GM19238 (cell line): ENCODE results near the gene GUCY2D.

Experiments
- DNase-seq: peaks from one replicate; pipeline ENCODE4 v3.0.0; 2011; ENCODE audit warnings: low spot score; ENCODE audit not compliant: insufficient read length

Gene GUCY2D

GRCh38 chr17:7992516-7992915, 9.9 kb upstream of the GUCY2D start:
- DNase-seq: no peak

GRCh38 chr17:7992924-7993323, 9.5 kb upstream of the GUCY2D start:
- no peak for DNase-seq

GRCh38 chr17:7993972-7994589, 8.3 kb upstream of the GUCY2D start:
- DNase-seq: no peak

DNA sequence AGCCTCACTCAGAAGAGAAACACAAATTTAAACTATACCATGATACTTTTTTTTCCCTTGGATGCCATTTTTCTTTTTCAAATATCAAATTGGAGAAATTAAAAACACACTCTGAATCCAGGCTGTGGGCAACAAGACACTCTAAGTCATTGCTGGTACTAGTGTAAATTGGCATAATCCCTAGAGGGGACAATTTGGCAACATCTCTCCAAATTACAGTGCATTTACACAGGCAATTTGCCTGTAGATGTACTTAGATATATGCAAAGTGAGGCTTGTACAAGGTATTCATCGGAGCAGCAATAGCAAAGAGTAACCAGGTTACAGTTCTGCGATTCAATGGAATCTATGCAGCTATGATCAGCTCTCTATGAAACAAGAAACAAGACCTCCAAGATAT, 6.7 kb upstream of the GUCY2D start:
- DNase-seq: no peak

DNA sequence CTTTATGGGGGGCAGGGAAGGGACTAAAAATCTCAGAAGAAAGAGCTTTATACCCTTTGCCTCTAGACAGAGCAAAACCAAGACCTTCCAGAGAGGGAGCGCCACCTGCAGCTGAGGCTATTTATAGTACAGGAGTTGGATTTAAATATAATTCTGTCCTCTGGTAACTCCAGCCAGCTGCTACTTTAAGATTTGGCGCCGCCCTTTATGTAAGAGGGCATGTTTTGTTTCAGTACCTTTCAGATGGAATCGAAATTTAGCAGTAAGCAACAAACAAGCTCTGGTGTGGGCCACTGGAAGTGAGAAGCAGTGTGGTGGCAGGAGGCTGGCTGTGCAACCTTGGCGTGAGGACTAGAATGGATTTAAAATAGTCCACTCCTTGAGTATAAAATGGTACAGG, 5.2 kb upstream of the GUCY2D start:
- no peak for DNase-seq

DNA sequence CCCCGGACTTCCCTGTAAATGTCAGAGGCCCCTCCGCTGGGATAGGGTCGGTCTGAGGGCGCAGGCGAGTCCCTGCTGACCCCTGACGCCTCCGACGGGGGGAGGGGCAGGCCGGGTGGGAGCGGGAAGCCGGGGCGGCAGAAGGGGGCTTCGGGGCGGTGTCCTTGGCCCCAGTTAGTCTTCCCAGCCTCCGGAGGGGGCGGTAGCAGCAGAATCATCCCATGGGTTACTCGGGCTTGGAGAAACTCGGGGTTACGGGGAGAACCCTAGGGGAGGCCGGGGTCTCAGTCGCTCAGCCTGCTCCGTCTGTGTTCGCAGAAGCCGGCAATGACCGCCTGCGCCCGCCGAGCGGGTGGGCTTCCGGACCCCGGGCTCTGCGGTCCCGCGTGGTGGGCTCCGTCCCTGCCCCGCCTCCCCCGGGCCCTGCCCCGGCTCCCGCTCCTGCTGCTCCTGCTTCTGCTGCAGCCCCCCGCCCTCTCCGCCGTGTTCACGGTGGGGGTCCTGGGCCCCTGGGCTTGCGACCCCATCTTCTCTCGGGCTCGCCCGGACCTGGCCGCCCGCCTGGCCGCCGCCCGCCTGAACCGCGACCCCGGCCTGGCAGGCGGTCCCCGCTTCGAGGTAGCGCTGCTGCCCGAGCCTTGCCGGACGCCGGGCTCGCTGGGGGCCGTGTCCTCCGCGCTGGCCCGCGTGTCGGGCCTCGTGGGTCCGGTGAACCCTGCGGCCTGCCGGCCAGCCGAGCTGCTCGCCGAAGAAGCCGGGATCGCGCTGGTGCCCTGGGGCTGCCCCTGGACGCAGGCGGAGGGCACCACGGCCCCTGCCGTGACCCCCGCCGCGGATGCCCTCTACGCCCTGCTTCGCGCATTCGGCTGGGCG, 542 bp downstream of the GUCY2D start:
- no peak for DNase-seq

DNA sequence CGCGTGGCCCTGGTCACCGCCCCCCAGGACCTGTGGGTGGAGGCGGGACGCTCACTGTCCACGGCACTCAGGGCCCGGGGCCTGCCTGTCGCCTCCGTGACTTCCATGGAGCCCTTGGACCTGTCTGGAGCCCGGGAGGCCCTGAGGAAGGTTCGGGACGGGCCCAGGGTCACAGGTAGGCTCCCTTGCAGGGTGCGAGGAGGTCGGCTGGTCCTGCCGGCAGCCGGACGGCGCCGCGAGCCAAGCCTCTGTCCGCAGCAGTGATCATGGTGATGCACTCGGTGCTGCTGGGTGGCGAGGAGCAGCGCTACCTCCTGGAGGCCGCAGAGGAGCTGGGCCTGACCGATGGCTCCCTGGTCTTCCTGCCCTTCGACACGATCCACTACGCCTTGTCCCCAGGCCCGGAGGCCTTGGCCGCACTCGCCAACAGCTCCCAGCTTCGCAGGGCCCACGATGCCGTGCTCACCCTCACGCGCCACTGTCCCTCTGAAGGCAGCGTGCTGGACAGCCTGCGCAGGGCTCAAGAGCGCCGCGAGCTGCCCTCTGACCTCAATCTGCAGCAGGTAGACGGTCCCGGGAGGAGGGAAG, 1.3 kb downstream of the GUCY2D start:
- DNase-seq: no peak

GRCh38 chr17:8004899-8005298, 2.5 kb downstream of the GUCY2D start:
- DNase-seq: no peak

- DNase-seq: no peak
Measured at GRCh38 chr17:8005357-8005756, 2.9 kb downstream of the GUCY2D start.

DNA sequence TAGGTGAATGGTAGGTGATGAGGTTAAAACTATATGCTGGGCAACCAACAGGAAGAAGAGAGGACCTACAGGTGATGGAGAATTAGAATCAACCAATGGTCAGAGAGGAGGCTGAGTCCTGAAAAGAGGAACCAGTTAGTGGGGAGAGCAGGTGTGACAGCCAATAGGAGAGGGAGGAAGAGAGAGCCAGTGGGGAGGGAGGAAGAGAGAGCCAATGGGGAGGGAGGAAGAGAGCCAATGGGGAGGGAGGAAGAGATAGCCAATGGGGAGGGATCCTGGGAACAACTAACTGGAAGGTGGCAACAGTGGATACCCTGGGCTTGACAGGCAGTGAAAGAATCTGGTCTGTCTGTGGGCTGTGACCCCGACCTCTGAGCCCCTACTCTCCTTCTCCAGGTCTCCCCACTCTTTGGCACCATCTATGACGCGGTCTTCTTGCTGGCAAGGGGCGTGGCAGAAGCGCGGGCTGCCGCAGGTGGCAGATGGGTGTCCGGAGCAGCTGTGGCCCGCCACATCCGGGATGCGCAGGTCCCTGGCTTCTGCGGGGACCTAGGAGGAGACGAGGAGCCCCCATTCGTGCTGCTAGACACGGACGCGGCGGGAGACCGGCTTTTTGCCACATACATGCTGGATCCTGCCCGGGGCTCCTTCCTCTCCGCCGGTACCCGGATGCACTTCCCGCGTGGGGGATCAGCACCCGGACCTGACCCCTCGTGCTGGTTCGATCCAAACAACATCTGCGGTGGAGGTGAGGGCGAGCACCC, 3.7 kb downstream of the GUCY2D start:
- DNase-seq: no peak

DNA sequence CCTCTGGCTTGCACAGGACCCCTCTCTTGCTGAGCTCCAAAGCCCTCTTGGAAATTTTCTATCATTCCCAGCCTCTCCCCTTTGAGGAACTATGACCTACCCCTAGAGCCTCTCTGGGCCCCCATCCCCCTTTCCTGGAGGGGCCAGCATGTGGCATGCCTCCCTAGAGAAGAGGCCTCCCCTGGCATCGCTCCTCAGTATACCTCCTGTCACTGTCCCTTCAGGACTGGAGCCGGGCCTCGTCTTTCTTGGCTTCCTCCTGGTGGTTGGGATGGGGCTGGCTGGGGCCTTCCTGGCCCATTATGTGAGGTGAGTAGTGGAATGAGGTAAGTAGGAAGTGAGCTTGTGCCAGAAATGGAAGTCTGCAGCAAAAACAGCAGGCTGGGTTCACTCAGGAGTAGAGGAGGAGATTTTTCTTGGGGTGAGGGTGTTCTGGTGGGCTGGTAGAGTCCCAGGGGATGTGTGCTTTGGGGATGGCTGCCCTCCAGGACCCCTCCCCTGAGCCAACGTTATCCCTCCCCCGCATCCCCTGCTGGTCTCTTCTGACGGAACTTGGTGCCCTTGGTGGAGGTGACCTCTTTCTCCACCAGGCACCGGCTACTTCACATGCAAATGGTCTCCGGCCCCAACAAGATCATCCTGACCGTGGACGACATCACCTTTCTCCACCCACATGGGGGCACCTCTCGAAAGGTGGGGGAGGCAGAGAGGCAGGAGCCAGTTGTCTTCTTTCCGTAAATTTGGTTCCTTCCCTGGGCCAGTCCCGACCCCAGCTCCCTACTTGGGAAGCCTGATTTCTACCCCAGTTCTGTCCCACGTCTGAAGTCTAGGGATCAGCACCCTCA, 4.6 kb downstream of the GUCY2D start:
- no peak for DNase-seq

GRCh38 chr17:8007836-8008235, 5.4 kb downstream of the GUCY2D start:
- no peak for DNase-seq

- DNase-seq: no peak
Measured at GRCh38 chr17:8012045-8012580, 9.7 kb downstream of the GUCY2D start.

- no peak for DNase-seq
Measured at GRCh38 chr17:8012996-8013640, 10.7 kb downstream of the GUCY2D start.

- no peak for DNase-seq
Measured at GRCh38 chr17:8013731-8014557, 11.5 kb downstream of the GUCY2D start.

GRCh38 chr17:8014558-8014850, 12.1 kb downstream of the GUCY2D start:
- no peak for DNase-seq

GRCh38 chr17:8015236-8015956, 13.0 kb downstream of the GUCY2D start:
- DNase-seq: no peak

- DNase-seq: no peak
Measured at GRCh38 chr17:8015957-8016631, 13.7 kb downstream of the GUCY2D start.
